K562 (cell line): Measurements from ENCODE around the gene KIF7. TPM values are rescaled to one million over a fixed set of nuclear protein-coding genes. Genes with fewer than 3 reads are reported as not detected.

Experiments
- ATAC-seq: fragments of 200-7000 bp; cut with Tn5 transposase; 3 replicates; pipeline ENCODE4 v1.9.1; 2020; ENCODE audit warnings: moderate library complexity
- BruUV-seq: library from RNA; stranded (reverse); fragments of 400-500 nt; replicated peaks from 2 replicates; lab custom pipeline; 2021; lab: Mats Ljungman, UMichigan
- CTCF ChIA-PET: fragments of 300-600 bp; formaldehyde crosslinking; extraction: SDS; loops from one replicate; lab custom pipeline; 2021; ENCODE audit warnings: low intra/inter-chr PET ratio; lab: Yijun Ruan, JAX
- POLR2A ChIA-PET: fragments of 300-600, 350-650 bp; sonication (Branson Sonifier 250); formaldehyde crosslinking; extraction: SDS; loops from one replicate; lab custom pipeline; 2021; ENCODE audit warnings: antibody characterized with exemption, inconsistent platforms; lab: Yijun Ruan, JAX
- DNase-seq, 4 experiments: peaks; one replicate each; pipeline versions ENCODE4 v3.0.0 to v3.0.0-alpha.2; 2011 to 2018; ENCODE audit warnings: low spot score in 3 of 4, mixed read lengths in 3 of 4; ENCODE audit errors: extremely low read depth in 1 of 4
- FAIRE-seq: peaks from 2 replicates; lab custom pipeline; 2011; peaks lifted over from hg19 to GRCh38; lab: Jason Lieb, UNC
- H2AFZ ChIP-seq: 2 replicates; pipeline ENCODE4 v1.6.0; 2011; ENCODE audit warnings: low read depth, low read length, control low read depth, inconsistent platforms
- H3K27ac ChIP-seq: fragments of 200-600 bp; 3 replicates; pipeline ENCODE4 v1.8.0; 2011; ENCODE audit warnings: low read depth, mild to moderate bottlenecking, control low read depth, inconsistent platforms, low read length, moderate library complexity, mixed read lengths; ENCODE audit errors: extremely low read depth
- H3K27me3 ChIP-seq, 2 experiments: fragments of 300-600 bp in 1 of 2; 2 replicates in 1 of 2; 3 replicates in 1 of 2; pipeline versions ENCODE4 v1.6.0 to v1.8.0; 2011; ENCODE audit warnings: inconsistent platforms in 2 of 2, low read length in 2 of 2, mild to moderate bottlenecking in 1 of 2, mixed read lengths in 1 of 2, moderate library complexity in 1 of 2; ENCODE audit not compliant: control insufficient read depth in 2 of 2, insufficient read depth in 2 of 2
- H3K36me3 ChIP-seq: fragments of 300-600 bp; 3 replicates; pipeline ENCODE4 v1.8.0; 2011; ENCODE audit warnings: mild to moderate bottlenecking, low read length, inconsistent platforms; ENCODE audit not compliant: control insufficient read depth, insufficient read depth
- H3K4me1 ChIP-seq, 2 experiments: fragments of 200-600 bp in 1 of 2; replicated peaks in 1 of 2; 2 replicates in 1 of 2; 3 replicates in 1 of 2; pipeline versions ENCODE4 v1.5.1 to v1.8.0; 2011; ENCODE audit warnings: inconsistent platforms in 2 of 2, low read length in 2 of 2, mild to moderate bottlenecking in 1 of 2, mixed read lengths in 1 of 2, moderate library complexity in 1 of 2; ENCODE audit not compliant: control insufficient read depth in 2 of 2, insufficient read depth in 2 of 2
- H3K4me2 ChIP-seq: 2 replicates; pipeline ENCODE4 v1.6.1; 2011; ENCODE audit warnings: low read length, control low read depth, inconsistent platforms, mixed read lengths; ENCODE audit not compliant: insufficient read depth
- H3K4me3 ChIP-seq: fragments of 200-600 bp; sonication (generic), shearing (Covaris generic); 2 replicates; pipeline ENCODE4 v1.5.1; 2016; ENCODE audit warnings: control low read depth, inconsistent platforms
- H3K79me2 ChIP-seq: fragments of 200-600 bp; 3 replicates; pipeline ENCODE4 v1.8.0; 2011; ENCODE audit warnings: low read length, inconsistent platforms; ENCODE audit not compliant: control insufficient read depth, insufficient read depth
- H3K9ac ChIP-seq, 2 experiments: 2 replicates each; pipeline versions ENCODE4 v1.6.0 to v1.6.1; 2011; ENCODE audit warnings: low read depth in 2 of 2, low read length in 2 of 2, control low read depth in 1 of 2, inconsistent platforms in 1 of 2, mild to moderate bottlenecking in 1 of 2, mixed read lengths in 1 of 2; ENCODE audit not compliant: insufficient read depth in 1 of 2
- H3K9me1 ChIP-seq: one replicate; pipeline ENCODE4 v1.6.0; 2011; ENCODE audit warnings: inconsistent platforms, mild to moderate bottlenecking, low read length, moderate library complexity; ENCODE audit not compliant: control insufficient read depth, insufficient read depth
- H3K9me3 ChIP-seq: replicated peaks from 2 replicates; pipeline ENCODE4 v1.5.1; 2011; ENCODE audit warnings: low read depth, low read length, inconsistent platforms; ENCODE audit not compliant: control insufficient read depth, insufficient read depth
- H4K20me1 ChIP-seq: replicated peaks from 2 replicates; pipeline ENCODE4 v1.6.1; 2011; ENCODE audit warnings: low read length, inconsistent platforms, mixed read lengths; ENCODE audit not compliant: control insufficient read depth, insufficient read depth
- ARID4B ChIP-seq: sonication (generic); formaldehyde crosslinking; IDR thresholded peaks from 2 replicates; pipeline ENCODE4 v1.8.0; 2022; ENCODE audit warnings: mild to moderate bottlenecking, missing genetic modification reagents
- BCOR ChIP-seq: fragments of 450-650 bp; IDR thresholded peaks from 2 replicates; pipeline ENCODE4 v1.6.1; 2016
- DNMT1 ChIP-seq: fragments of 450-650 bp; IDR thresholded peaks from 2 replicates; pipeline ENCODE4 v1.6.1; 2016; ENCODE audit warnings: antibody characterized with exemption, mild to moderate bottlenecking
- FUS ChIP-seq: fragments of 200-400 bp; formaldehyde crosslinking; optimal IDR thresholded peaks from 2 replicates; pipeline ENCODE3; 2017; ENCODE audit warnings: low read depth, low read length
- HDAC3 ChIP-seq: fragments of 450-650 bp; IDR thresholded peaks from 2 replicates; pipeline ENCODE4 v1.6.1; 2018; ENCODE audit warnings: borderline replicate concordance, mild to moderate bottlenecking, moderate library complexity; ENCODE audit not compliant: partially characterized antibody
- HSF4 ChIP-seq: fragments of 250-450 bp; sonication (Bioruptor Pico); IDR thresholded peaks from 2 replicates; pipeline ENCODE4 v2.1.2; 2022; ENCODE audit warnings: mild to moderate bottlenecking, moderate library complexity, borderline replicate concordance
- JUND ChIP-seq, 2 experiments: IDR thresholded peaks; 2 replicates in 1 of 2; 3 replicates in 1 of 2; pipeline ENCODE4 v1.6.1; 2011; ENCODE audit warnings: borderline replicate concordance in 2 of 2, low read depth in 2 of 2, low read length in 2 of 2, improper control_type of control experiment in 1 of 2, missing biosample characterization in 1 of 2, missing genetic modification characterization in 1 of 2, missing genetic modification reagents in 1 of 2
- MAFG ChIP-seq: fragments of 450-650 bp; conservative IDR thresholded peaks from 2 replicates; pipeline ENCODE4 v1.6.1; 2016; ENCODE audit warnings: missing genetic modification characterization, missing compliant biosample characterization
- SMARCA4 ChIP-seq: fragments of 450-650 bp; IDR thresholded peaks from 2 replicates; pipeline ENCODE4 v1.6.1; 2016
- ZBTB1 ChIP-seq: sonication (generic); formaldehyde crosslinking; IDR thresholded peaks from 2 replicates; pipeline ENCODE4 v1.8.1; 2023; ENCODE audit warnings: missing genetic modification reagents, low read depth, mild to moderate bottlenecking, borderline replicate concordance
- ZFP36 ChIP-seq: fragments of 150-350 bp; IDR thresholded peaks from 2 replicates; pipeline ENCODE4 v1.6.1; 2018; ENCODE audit warnings: low read length, low read depth; ENCODE audit not compliant: partially characterized antibody
- ZNF316 ChIP-seq: fragments of 450-650 bp; IDR thresholded peaks from 2 replicates; pipeline ENCODE4 v1.6.1; 2016
- WGBS: fragments of 100-300 bp; shearing (Covaris generic); methylation state at CpG from one replicate; pipeline ENCODE4 v1.1.6; 2016; ENCODE audit warnings: low coverage, mixed read lengths; ENCODE audit not compliant: insufficient coverage; ENCODE audit errors: missing lambda C conversion rate; 5-methylcytosine and 5-hydroxymethylcytosine counted together
- in situ Hi-C: fragments of 300-500 bp; cut with MboI; formaldehyde crosslinking; loops from 4 replicates; pipeline ENCODE4 v1.15.0; 2018; ENCODE audit warnings: inconsistent platforms, mixed read lengths
- intact Hi-C: fragments of 100-400 bp; cut with micrococcal nuclease; formaldehyde crosslinking; loops from 2 replicates; pipeline ENCODE4 v1.14.2; 2022
- polyA plus RNA-seq, 8 experiments: library from polyadenylated mRNA; depleted of rRNA in 4 of 8; stranded (reverse) in 5 of 8; unstranded in 3 of 8; fragments of >200 nt; fragmentation: Nextera tagmentation in 2 of 8; fragmentation: Illumina TruSeq in 1 of 8; extraction: Ambion mirVana in 2 of 8; extraction: Trizol in 1 of 8; gene quantifications; 2 replicates each; pipeline versions ENCODE4 v1.2.1 to v1.2.3, GENCODE V29; 2011 to 2014; ENCODE audit warnings: inconsistent platforms in 1 of 8, missing spikeins in 1 of 8
- total RNA-seq, 7 experiments: library from RNA; depleted of rRNA in 6 of 7; stranded (reverse); fragments of >200 nt in 6 of 7; fragmentation: Illumina TruSeq in 2 of 7; extraction: Trizol in 2 of 7; gene quantifications; 2 replicates each; pipeline versions ENCODE4 v1.2.1 to v1.2.3, GENCODE V29; 2011 to 2021; ENCODE audit warnings: low replicate concordance in 1 of 7

The KIF7 gene
- total and polyA plus RNA-seq, 9 of the 15 experiments (the other 6 are each of a cell fraction or from before 2014, with no cell fraction given) = 0.04 to 2.0 (median 0.58) TPM

- no peak for ATAC-seq
- in situ Hi-C loops = no loop called here
- Histone ChIP-seq H3K36me3 (peaks cover 92% of the 10 kb centered on the region), H3K9ac (no peak overlapping the region), H3K27me3 (no peaks in the 10 kb centered on the region), H3K4me3 (no peak overlapping the region), H4K20me1 (no peaks in the 10 kb centered on the region; the same call in 1 of the 2 replicates), H3K4me1 (no peaks in the 10 kb centered on the region), H3K27ac (no peak overlapping the region), H3K9me3 (no peaks in the 10 kb centered on the region), H3K4me2 (no peak overlapping the region), H3K9me1 (no peaks in the 10 kb centered on the region), H3K79me2 (peaks cover 13% of the 10 kb centered on the region; the same call in 2 of the 3 replicates), H2AFZ (no peak overlapping the region)
- FAIRE-seq = no peak
- ChIA-PET POLR2A (interaction anchor here (1.4 kb wide), 1 partner anchor 9 kb away, joined by 4 read pairs; no protein-coding TSS in a partner anchor), CTCF (no interaction called here)
- intact Hi-C loops = no loop called here
- no peak for DNase-seq
- 96% methylated on average over 4 of the region's 4 CpGs for WGBS
- TF ChIP-seq MAFG (tag) (0 out of 2 replicates have a peak, but pooled peaks have one; percentile 8), ZNF316 (0 out of 2 replicates have a peak, but pooled peaks have one; percentile 20), FUS (no peak)
- no TSS peak for BruUV-seq
Measured at GRCh38 chr15:89616228-89616627, 39.0 kb downstream of the KIF7 start.

- no peaks in the 10 kb centered on the region; the same call in 1 of the 2 replicates for H4K20me1 ChIP-seq
- in situ Hi-C loops = no loop called here
- no peak overlapping the region for H2AFZ ChIP-seq
- no peak overlapping the region for H3K9ac ChIP-seq
- peaks cover 13% of the 10 kb centered on the region; the same call in 2 of the 3 replicates for H3K79me2 ChIP-seq
- POLR2A ChIA-PET = interaction anchor here (0.5 to 0.9 kb wide), 2 partner anchors 13 to 1404 kb away, joined by 3 to 4 read pairs; no protein-coding TSS in a partner anchor
- no peak overlapping the region for H3K4me3 ChIP-seq
- H3K27ac ChIP-seq = no peak overlapping the region
- peaks cover 93% of the 10 kb centered on the region for H3K36me3 ChIP-seq
- no peaks in the 10 kb centered on the region for H3K27me3 ChIP-seq
- DNase-seq (no peak), ATAC-seq (no peak), FAIRE-seq (no peak)
- no peak overlapping the region for H3K4me2 ChIP-seq
- no peaks in the 10 kb centered on the region for H3K9me1 ChIP-seq
- WGBS = no CpG with 5 or more reads among the region's 1 CpG
- BruUV-seq = no TSS peak
- no peaks in the 10 kb centered on the region for H3K9me3 ChIP-seq
- no peaks in the 10 kb centered on the region for H3K4me1 ChIP-seq
- intact Hi-C loops = no loop called here
- CTCF ChIA-PET = interaction anchor here (0.7 kb wide), 1 partner anchor 55 kb away, joined by 4 read pairs; no protein-coding TSS in a partner anchor
- TF ChIP-seq DNMT1 (no peak), HSF4 (CRISPR knock-in tag) (no peak), SMARCA4 (no peak), ARID4B (CRISPR knock-in tag) (no peak), ZBTB1 (no peak), BCOR (no peak), HDAC3 (no peak), JUND (IDR thresholded peaks at IDR 0.05; ENCODE audit: borderline replicate concordance, low read depth, low read length) (no peak), JUND (tag; IDR thresholded peaks at IDR 0.05; ENCODE audit: borderline replicate concordance, low read depth, low read length) (no peak), ZFP36 (no peak)
Measured at GRCh38 chr15:89615135-89615534, 40.1 kb downstream of the KIF7 start.
